ENCODE measurements around the gene IGDCC3. TPM values are rescaled to one million over a fixed set of nuclear protein-coding genes. Genes with fewer than 3 reads are reported as not detected.

IGDCC3 gene
- total and polyA plus RNA-seq, 2 donors: 0.50 to 1.4 TPM

DNA sequence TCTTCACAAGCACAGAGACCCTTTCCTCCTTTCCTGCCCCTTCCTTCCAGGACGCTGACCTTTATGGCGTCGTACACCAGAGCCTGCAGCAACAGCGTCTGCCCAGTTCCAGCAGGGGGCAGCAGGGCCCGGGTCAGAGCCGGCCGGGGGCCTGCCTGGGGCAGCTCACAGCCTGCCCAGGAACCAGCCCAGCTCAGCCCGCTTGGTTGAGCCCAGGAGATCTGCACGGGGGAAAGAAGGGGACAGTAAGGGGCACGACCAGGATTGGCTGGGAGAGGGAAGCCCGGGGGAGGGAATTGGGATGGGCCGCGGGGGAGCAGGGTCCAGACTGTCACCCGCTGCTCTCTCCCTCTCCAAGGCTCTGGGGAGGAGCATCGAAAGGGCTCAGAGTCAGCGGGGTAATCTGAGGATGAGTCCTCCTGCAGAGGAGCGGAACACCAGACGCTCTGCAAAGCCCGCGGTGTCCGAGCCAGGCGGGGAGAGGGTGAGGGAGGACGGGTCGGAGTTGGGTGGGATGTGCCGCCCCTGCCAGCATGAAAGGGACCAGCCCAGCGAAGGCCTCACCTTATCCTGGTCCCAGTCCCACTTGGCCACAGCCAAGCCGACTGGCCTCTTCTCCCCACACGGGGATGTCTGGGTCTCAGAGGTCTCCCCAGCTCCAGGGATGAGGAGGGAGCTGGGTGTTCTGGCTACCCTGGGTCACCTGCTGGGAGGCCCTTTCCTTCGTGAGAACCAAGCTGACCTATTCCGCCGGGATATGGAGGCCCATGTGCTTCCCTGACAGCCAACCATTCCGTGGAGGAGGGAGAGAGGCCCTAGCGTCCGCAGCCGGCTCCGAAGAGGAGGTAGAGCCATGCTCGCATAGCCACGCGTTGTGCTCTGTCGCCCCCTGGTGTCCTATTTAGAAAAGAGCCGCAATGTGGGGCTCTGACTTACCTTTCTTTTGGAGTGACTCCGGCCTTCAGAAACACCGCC is 7.4 kb upstream of the IGDCC3 start:
- H3K9me3 ChIP-seq (ENCODE audit: control insufficient read depth in 2 of 2, insufficient read depth in 1 of 2, low read length in 1 of 2): no peaks in the 10 kb centered on the region

GRCh38 chr15:65384505-65384894 is 6.7 kb upstream of the IGDCC3 start:
- H3K27ac ChIP-seq (ENCODE audit: low read depth in 1 of 2, low read length in 1 of 2): no peak overlapping the region
- 59% methylated on average over 4 of the region's 4 CpGs for WGBS
- H3K36me3 ChIP-seq (ENCODE audit: control insufficient read depth in 2 of 2, insufficient read depth in 2 of 2, low read length in 1 of 2): no peaks in the 10 kb centered on the region
- DNase-seq (ENCODE audit: low read depth in 6 of 9, low spot score in 9 of 9): no peak
- H3K27me3 ChIP-seq (ENCODE audit: control insufficient read depth in 2 of 2, insufficient read depth in 1 of 2, low read length in 1 of 2): peaks cover 16 to 72% of the 10 kb centered on the region in 2 donors
- H3K4me3 ChIP-seq (ENCODE audit: low read length in 2 of 2): no peak overlapping the region
- H3K9me3 ChIP-seq (ENCODE audit: control insufficient read depth in 2 of 2, insufficient read depth in 1 of 2, low read length in 1 of 2): no peaks in the 10 kb centered on the region
- peaks cover 6 to 9% of the 10 kb centered on the region in 2 donors for H3K4me1 ChIP-seq (ENCODE audit: control insufficient read depth in 2 of 2, insufficient read depth in 2 of 2, low read length in 2 of 2)

More for the DNA sequence above, 7.4 kb upstream of the IGDCC3 start:
- Histone ChIP-seq H3K27me3 (ENCODE audit: control insufficient read depth in 2 of 2, insufficient read depth in 1 of 2, low read length in 1 of 2) (peaks cover 10 to 71% of the 10 kb centered on the region in 2 donors), H3K36me3 (ENCODE audit: control insufficient read depth in 2 of 2, insufficient read depth in 2 of 2, low read length in 1 of 2) (no peaks in the 10 kb centered on the region), H3K4me1 (ENCODE audit: control insufficient read depth in 2 of 2, insufficient read depth in 2 of 2, low read length in 2 of 2) (peaks cover 6 to 9% of the 10 kb centered on the region in 2 donors), H3K27ac (ENCODE audit: low read depth in 1 of 2, low read length in 1 of 2) (peak overlapping the region in 1 of 2 donors; percentile 28), H3K4me3 (ENCODE audit: low read length in 2 of 2) (peak overlapping the region; percentile 9 to 23)
- WGBS: 5% methylated on average over 43 of the region's 43 CpGs
- DNase-seq (ENCODE audit: low read depth in 6 of 9, low spot score in 9 of 9): peak; percentile 49 to 87 (median 68)

GRCh38 chr15:65383991-65384390 is 6.2 kb upstream of the IGDCC3 start:
- Histone ChIP-seq H3K9me3 (ENCODE audit: control insufficient read depth in 2 of 2, insufficient read depth in 1 of 2, low read length in 1 of 2) (no peaks in the 10 kb centered on the region), H3K4me1 (ENCODE audit: control insufficient read depth in 2 of 2, insufficient read depth in 2 of 2, low read length in 2 of 2) (peaks cover 6 to 9% of the 10 kb centered on the region in 2 donors), H3K4me3 (ENCODE audit: low read length in 2 of 2) (no peak overlapping the region), H3K27ac (ENCODE audit: low read depth in 1 of 2, low read length in 1 of 2) (no peak overlapping the region), H3K36me3 (ENCODE audit: control insufficient read depth in 2 of 2, insufficient read depth in 2 of 2, low read length in 1 of 2) (no peaks in the 10 kb centered on the region), H3K27me3 (ENCODE audit: control insufficient read depth in 2 of 2, insufficient read depth in 1 of 2, low read length in 1 of 2) (peaks cover 19 to 75% of the 10 kb centered on the region in 2 donors)
- DNase-seq (ENCODE audit: low read depth in 6 of 9, low spot score in 9 of 9): no peak
- 95% methylated on average over 6 of the region's 6 CpGs for WGBS

DNA sequence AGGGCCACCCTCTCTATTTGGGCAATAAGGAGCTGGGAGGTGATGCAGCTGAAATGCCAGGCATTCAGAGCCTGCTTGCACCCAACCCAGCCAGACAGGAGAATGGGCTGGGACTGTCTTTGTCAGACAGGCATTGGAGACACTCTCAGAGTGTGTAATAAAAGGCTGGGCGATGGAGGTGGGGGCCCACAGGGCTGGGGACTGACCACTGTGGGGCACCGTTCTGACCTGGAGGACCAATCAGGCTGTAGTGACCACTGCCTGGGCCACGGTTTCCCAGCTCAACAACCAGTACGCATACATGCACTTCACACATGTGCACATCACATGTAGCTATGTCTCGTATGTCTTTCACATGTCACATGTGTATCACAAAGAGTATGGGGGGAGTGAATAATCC is 5.7 kb upstream of the IGDCC3 start:
- Histone ChIP-seq H3K36me3 (ENCODE audit: control insufficient read depth in 2 of 2, insufficient read depth in 2 of 2, low read length in 1 of 2) (no peaks in the 10 kb centered on the region), H3K4me1 (ENCODE audit: control insufficient read depth in 2 of 2, insufficient read depth in 2 of 2, low read length in 2 of 2) (peaks cover 6 to 9% of the 10 kb centered on the region in 2 donors), H3K27me3 (ENCODE audit: control insufficient read depth in 2 of 2, insufficient read depth in 1 of 2, low read length in 1 of 2) (peaks cover 24 to 76% of the 10 kb centered on the region in 2 donors), H3K9me3 (ENCODE audit: control insufficient read depth in 2 of 2, insufficient read depth in 1 of 2, low read length in 1 of 2) (no peaks in the 10 kb centered on the region), H3K4me3 (ENCODE audit: low read length in 2 of 2) (no peak overlapping the region), H3K27ac (ENCODE audit: low read depth in 1 of 2, low read length in 1 of 2) (no peak overlapping the region)
- no peak for DNase-seq (ENCODE audit: low read depth in 6 of 9, low spot score in 9 of 9)
- WGBS: 92% methylated on average over 5 of the region's 5 CpGs

GRCh38 chr15:65382921-65383320 is 5.1 kb upstream of the IGDCC3 start:
- WGBS: 90% methylated on average over 9 of the region's 9 CpGs
- H3K27me3 ChIP-seq (ENCODE audit: control insufficient read depth in 2 of 2, insufficient read depth in 1 of 2, low read length in 1 of 2): peaks cover 30 to 78% of the 10 kb centered on the region in 2 donors
- H3K9me3 ChIP-seq (ENCODE audit: control insufficient read depth in 2 of 2, insufficient read depth in 1 of 2, low read length in 1 of 2): no peaks in the 10 kb centered on the region
- peaks cover 6 to 9% of the 10 kb centered on the region in 2 donors for H3K4me1 ChIP-seq (ENCODE audit: control insufficient read depth in 2 of 2, insufficient read depth in 2 of 2, low read length in 2 of 2)
- no peaks in the 10 kb centered on the region for H3K36me3 ChIP-seq (ENCODE audit: control insufficient read depth in 2 of 2, insufficient read depth in 2 of 2, low read length in 1 of 2)
- H3K4me3 ChIP-seq (ENCODE audit: low read length in 2 of 2): no peak overlapping the region
- no peak for DNase-seq (ENCODE audit: low read depth in 6 of 9, low spot score in 9 of 9)
- H3K27ac ChIP-seq (ENCODE audit: low read depth in 1 of 2, low read length in 1 of 2): no peak overlapping the region

DNA sequence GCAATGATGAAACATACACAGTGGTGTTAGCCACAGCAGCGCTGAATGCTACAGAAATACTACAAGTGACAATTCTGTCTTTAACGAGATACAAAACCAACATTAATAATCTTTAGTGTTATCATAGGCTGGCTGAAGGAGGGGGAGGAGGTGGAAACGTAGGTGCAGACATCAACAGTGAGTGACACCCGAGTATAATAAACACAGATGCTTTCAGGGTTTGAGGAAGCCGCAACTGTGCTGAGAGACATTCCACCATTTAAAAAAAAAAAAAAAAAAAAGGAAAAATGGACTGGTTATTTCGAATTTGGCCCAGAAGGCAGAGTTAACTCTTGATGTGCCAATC is 4.3 kb upstream of the IGDCC3 start:
- peaks cover 6 to 9% of the 10 kb centered on the region in 2 donors for H3K4me1 ChIP-seq (ENCODE audit: control insufficient read depth in 2 of 2, insufficient read depth in 2 of 2, low read length in 2 of 2)
- H3K9me3 ChIP-seq (ENCODE audit: control insufficient read depth in 2 of 2, insufficient read depth in 1 of 2, low read length in 1 of 2): no peaks in the 10 kb centered on the region
- DNase-seq (ENCODE audit: low read depth in 6 of 9, low spot score in 9 of 9): no peak
- no peak overlapping the region for H3K27ac ChIP-seq (ENCODE audit: low read depth in 1 of 2, low read length in 1 of 2)
- H3K36me3 ChIP-seq (ENCODE audit: control insufficient read depth in 2 of 2, insufficient read depth in 2 of 2, low read length in 1 of 2): no peaks in the 10 kb centered on the region
- H3K4me3 ChIP-seq (ENCODE audit: low read length in 2 of 2): no peak overlapping the region
- 82% methylated on average over 6 of the region's 6 CpGs for WGBS
- peaks cover 38 to 85% of the 10 kb centered on the region in 2 donors for H3K27me3 ChIP-seq (ENCODE audit: control insufficient read depth in 2 of 2, insufficient read depth in 1 of 2, low read length in 1 of 2)

DNA sequence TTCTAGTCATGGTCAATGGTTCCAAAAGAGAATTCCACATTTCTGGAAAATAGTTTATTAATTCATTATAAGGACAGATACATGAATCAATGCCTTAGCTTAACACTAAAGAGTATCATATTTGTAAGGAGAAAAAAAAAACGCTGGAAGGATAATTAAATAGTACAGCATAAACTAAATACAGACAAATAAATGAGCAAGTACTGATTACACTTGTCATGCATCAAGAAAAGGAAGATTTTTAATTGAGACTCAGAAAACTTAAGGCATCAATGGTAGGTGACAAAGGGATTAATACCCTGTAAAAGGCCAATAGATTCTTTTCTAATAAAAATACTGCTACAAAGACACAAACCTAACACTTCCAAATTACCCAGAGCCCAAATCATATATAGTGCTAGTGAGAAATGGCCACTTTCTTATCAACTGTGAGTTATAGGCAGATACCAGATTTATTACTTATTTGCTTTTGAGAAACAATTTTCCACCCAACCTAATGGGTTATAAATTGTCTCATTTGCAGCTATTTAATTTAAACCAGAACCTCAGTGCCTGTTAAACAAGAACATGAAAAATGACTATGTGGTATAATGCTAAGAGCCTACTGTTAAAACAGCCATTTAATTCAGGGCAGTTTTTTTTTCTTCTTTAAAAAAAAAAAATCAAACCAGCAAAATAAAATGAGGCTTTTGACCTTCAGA is 3.8 kb upstream of the IGDCC3 start:
- Histone ChIP-seq H3K27ac (ENCODE audit: low read depth in 1 of 2, low read length in 1 of 2) (no peak overlapping the region), H3K9me3 (ENCODE audit: control insufficient read depth in 2 of 2, insufficient read depth in 1 of 2, low read length in 1 of 2) (no peaks in the 10 kb centered on the region), H3K4me3 (ENCODE audit: low read length in 2 of 2) (no peak overlapping the region), H3K36me3 (ENCODE audit: control insufficient read depth in 2 of 2, insufficient read depth in 2 of 2, low read length in 1 of 2) (no peaks in the 10 kb centered on the region), H3K4me1 (ENCODE audit: control insufficient read depth in 2 of 2, insufficient read depth in 2 of 2, low read length in 2 of 2) (peaks cover 6 to 13% of the 10 kb centered on the region in 2 donors), H3K27me3 (ENCODE audit: control insufficient read depth in 2 of 2, insufficient read depth in 1 of 2, low read length in 1 of 2) (peaks cover 43 to 90% of the 10 kb centered on the region in 2 donors)
- WGBS: 96% methylated on average over 1 of the region's 1 CpG
- DNase-seq (ENCODE audit: low read depth in 6 of 9, low spot score in 9 of 9): no peak

- H3K4me1 ChIP-seq (ENCODE audit: control insufficient read depth in 2 of 2, insufficient read depth in 2 of 2, low read length in 2 of 2): peaks cover under 1 to 9% of the 10 kb centered on the region in 2 donors
- 90% methylated on average over 2 of the region's 2 CpGs for WGBS
- H3K27me3 ChIP-seq (ENCODE audit: control insufficient read depth in 2 of 2, insufficient read depth in 1 of 2, low read length in 1 of 2): peaks cover 58 to 95% of the 10 kb centered on the region in 2 donors
- no peaks in the 10 kb centered on the region for H3K9me3 ChIP-seq (ENCODE audit: control insufficient read depth in 2 of 2, insufficient read depth in 1 of 2, low read length in 1 of 2)
- no peak overlapping the region for H3K27ac ChIP-seq (ENCODE audit: low read depth in 1 of 2, low read length in 1 of 2)
- DNase-seq (ENCODE audit: low read depth in 6 of 9, low spot score in 9 of 9): no peak
- H3K4me3 ChIP-seq (ENCODE audit: low read length in 2 of 2): no peak overlapping the region
- H3K36me3 ChIP-seq (ENCODE audit: control insufficient read depth in 2 of 2, insufficient read depth in 2 of 2, low read length in 1 of 2): no peaks in the 10 kb centered on the region
Measured at GRCh38 chr15:65379986-65380385, 2.2 kb upstream of the IGDCC3 start.

Data from thymus (tissue), 11 donors.